ENCODE measurements around the gene ELK3.

DNA sequence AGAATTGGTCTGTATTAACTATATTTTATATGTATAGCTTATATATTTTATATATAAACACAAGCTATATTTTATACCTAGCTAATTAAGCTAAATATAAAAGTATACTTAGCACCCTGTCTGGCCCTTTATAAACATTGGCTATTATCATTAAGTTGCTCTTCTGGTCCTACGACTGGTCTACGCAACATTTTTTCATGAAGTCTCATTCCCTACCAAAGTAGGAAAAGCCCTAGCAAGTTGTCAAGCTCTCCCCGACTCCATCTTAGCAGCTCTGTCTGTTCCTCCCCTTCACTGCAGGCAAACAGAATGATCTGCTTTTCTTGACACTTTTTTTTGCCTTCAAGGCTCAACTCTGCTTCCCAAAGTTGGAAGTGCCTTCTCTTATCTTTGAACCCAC lies 36.7 kb upstream of the ELK3 start:
- TF ChIP-seq EZH2 (IDR thresholded peaks at IDR 0.05; ENCODE audit: borderline replicate concordance, low read depth, low read length, severe bottlenecking) = no peak
- TF ChIP-seq, protein P1, sequence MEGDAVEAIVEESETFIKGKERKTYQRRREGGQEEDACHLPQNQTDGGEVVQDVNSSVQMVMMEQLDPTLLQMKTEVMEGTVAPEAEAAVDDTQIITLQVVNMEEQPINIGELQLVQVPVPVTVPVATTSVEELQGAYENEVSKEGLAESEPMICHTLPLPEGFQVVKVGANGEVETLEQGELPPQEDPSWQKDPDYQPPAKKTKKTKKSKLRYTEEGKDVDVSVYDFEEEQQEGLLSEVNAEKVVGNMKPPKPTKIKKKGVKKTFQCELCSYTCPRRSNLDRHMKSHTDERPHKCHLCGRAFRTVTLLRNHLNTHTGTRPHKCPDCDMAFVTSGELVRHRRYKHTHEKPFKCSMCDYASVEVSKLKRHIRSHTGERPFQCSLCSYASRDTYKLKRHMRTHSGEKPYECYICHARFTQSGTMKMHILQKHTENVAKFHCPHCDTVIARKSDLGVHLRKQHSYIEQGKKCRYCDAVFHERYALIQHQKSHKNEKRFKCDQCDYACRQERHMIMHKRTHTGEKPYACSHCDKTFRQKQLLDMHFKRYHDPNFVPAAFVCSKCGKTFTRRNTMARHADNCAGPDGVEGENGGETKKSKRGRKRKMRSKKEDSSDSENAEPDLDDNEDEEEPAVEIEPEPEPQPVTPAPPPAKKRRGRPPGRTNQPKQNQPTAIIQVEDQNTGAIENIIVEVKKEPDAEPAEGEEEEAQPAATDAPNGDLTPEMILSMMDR (IDR thresholded peaks at IDR 0.05; ENCODE audit: borderline replicate concordance, extremely low read depth, low read length, poor library complexity, severe bottlenecking) = no peak
